OCI-M2 (cell line): ENCODE results near the gene KRTAP21-3.

Source experiments
- DNase-seq: peaks from one replicate; lab custom pipeline; 2025; ENCODE audit not compliant: unreplicated experiment; lab: John Stamatoyannopoulos, UW

KRTAP21-3 gene

GRCh38 chr21:30668776-30669175, 49.8 kb downstream of the KRTAP21-3 start:
- DNase-seq: no peak
